Vagina (tissue), 2 donors: Measurements from ENCODE around the gene KLHL22.

Experiments used
- CTCF ChIP-seq, 3 experiments: fragments of 450-650 bp in 2 of 3; fragments of 200-600 bp in 1 of 3; sonication (generic) in 1 of 3; IDR thresholded peaks; one replicate each; pipeline ENCODE4 v1.5.1; 2017 to 2019; ENCODE audit warnings: antibody characterized with exemption in 3 of 3, mild to moderate bottlenecking in 2 of 3, moderate library complexity in 2 of 3
- POLR2A ChIP-seq, 2 donors: fragments of 450-650 bp; IDR thresholded peaks; one replicate each; pipeline ENCODE4 v1.6.1; 2017; ENCODE audit warnings: antibody characterized with exemption in 2 of 2, mild to moderate bottlenecking in 2 of 2, moderate library complexity in 2 of 2
- POLR2AphosphoS5 ChIP-seq, 2 donors: sonication (generic); formaldehyde crosslinking; IDR thresholded peaks; one replicate each; pipeline ENCODE4 v1.9.0; 2017; ENCODE audit warnings: antibody characterized with exemption in 2 of 2, mild to moderate bottlenecking in 2 of 2, low read depth in 1 of 2; ENCODE audit not compliant: insufficient read depth in 1 of 2

- TF ChIP-seq POLR2AphosphoS5 (IDR thresholded peaks at IDR 0.05; ENCODE audit: insufficient read depth in 1 of 2, low read depth in 1 of 2) (no peak), CTCF (IDR thresholded peaks at IDR 0.05) (no peak), POLR2A (IDR thresholded peaks at IDR 0.05) (no peak)
Observed at GRCh38 chr22:20436307-20436767, 59.3 kb downstream of the KLHL22 start.
